ENCODE measurements around the gene COX19.
A peak's percentile ranks its signal among the peaks of the same experiment; 100 is the strongest.
"Not testable (repeated sequence)": the region's sequence is repeated elsewhere in the genome, so short reads cannot be mapped to it uniquely, and the experiment has no call there.

Gene COX19

DNA sequence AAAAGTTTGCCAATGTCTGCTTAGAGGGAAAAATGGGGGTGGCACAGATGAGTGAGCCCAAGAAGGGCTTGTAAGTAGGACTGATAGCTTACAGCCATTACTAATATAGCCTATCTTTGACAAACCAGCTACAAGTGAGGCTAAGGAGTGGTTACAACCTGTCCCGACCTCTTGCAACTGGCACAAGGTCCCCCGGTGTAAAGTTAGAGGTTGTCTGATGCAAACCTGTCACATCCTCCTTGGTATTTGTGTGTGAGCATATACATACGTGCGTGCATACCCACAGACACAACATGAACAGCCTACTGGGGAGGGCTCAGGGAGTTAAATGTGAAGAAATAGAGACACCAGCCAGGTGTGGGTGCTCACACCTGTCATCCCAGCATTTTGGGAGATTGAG is 35.5 kb downstream of the COX19 start:
- DNase-seq, result no peak

DNA sequence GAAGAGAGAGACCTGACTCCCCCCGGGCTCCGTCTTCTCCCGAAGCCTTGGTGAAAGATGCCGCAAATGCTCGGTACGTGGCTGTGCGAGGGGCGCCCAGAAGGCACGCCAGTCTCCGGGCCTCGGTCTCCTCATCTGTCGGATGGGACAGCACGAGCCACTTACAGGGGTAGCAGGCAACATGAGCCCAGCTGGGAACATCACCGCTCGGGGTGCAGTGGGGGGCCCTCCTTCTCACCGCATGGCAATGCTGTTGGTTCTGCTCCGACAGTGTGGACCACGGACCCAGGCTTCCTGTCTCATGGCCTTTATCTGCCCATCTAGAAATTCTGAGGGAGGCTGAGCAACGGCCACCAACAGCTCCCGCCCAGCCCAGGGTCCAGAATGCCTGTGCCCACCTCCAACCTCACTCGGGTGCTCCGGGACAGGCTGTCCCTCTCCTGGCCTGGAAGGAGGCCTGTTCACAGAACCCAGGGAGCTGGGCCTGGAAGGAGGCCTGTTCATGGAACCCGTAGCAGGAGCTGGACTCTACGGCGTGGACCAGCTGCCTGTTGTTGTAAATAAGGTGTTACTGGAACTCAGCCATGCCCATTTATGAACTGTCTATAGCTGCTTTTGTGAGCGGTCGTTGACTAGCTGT is 36.7 kb downstream of the COX19 start:
- DNase-seq, result no peak

DNA sequence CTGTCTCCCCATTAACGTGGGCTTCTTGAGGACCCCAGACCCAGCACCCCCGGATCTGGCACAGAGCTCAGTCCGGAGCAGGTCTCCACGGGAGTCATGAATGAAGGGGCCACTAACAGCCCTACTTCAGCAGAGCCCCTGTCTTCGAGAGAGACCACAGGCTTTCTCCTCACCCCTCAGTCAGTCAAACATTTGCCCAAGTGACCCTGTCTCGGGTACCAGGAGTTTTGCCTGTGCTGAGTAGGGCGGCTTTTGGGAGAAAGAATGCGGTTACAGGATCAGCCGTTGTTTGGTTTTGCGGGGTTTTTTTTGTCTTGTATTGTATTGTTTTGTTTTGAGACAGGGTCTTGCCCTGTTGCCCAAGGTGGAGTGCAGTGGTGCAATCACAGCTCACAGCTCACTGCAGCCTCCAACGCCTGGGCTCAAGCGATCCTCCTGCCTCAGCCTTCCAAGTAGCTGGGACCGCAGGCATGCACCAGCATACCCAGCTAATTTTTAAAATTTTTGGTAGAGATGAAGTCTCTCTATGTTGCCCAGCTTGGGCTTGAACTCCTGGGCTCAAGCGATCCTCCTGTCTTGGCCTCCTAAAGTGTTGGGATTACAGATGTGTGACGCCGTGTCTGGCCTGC is 37.4 kb downstream of the COX19 start:
- no peak for DNase-seq

DNA sequence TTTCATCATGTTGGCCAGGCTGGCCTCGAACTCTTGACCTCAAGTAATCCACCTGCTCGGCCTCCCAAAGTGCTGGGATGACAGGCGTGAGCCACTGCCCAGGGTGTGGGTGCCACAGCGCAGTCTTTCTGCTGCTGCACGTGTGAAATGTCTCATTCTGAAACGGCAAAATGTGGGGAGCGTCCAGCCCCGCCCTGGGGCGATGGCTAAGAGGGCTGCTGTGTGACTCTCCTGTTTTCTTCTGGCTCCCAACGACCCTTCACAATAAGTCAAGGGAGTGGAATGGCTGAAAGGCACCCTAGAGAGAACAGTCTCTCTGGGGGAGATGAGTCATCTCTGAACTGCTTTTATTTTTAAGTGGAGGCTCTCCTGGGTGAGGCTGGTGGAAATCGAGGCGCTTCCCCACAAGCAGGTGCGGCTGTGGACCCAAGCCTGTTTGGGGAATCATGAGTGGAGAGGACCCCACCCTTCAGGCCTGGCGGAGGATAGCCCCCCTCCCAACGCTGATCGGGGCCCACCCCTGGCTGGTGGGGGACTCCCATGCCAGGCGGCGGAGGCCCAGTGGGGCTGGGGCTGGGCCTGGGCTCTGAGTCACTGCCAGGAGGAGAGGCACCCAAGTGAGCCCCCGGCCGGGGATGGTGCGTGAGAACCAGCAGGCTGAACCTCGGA is 38.8 kb downstream of the COX19 start:
- DNase-seq, result no peak

DNA sequence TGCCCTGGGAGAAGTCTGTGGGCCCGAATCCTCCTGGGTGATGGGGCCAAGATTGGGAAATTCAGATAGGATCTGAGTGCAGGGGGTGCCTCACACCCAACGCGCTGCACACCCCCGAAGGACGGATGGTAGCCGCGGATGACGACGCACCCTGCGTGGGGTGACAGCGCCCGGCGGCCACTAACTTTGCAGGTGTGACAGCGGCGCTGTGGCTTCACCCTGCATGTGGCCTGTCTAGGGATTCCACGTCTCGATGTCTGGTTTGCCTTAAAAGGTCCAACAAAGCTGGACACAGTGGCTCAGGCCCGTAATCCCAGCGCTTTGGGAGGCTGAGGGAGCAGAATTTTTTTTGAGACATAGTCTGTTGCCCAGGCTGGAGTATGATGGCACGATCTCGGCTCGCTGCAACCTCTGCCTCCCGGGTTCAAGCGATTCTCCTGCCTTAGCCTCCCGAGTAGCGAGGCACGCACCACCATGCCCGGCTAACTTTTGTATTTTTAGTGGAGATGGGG is 39.4 kb downstream of the COX19 start:
- no peak for DNase-seq

DNA sequence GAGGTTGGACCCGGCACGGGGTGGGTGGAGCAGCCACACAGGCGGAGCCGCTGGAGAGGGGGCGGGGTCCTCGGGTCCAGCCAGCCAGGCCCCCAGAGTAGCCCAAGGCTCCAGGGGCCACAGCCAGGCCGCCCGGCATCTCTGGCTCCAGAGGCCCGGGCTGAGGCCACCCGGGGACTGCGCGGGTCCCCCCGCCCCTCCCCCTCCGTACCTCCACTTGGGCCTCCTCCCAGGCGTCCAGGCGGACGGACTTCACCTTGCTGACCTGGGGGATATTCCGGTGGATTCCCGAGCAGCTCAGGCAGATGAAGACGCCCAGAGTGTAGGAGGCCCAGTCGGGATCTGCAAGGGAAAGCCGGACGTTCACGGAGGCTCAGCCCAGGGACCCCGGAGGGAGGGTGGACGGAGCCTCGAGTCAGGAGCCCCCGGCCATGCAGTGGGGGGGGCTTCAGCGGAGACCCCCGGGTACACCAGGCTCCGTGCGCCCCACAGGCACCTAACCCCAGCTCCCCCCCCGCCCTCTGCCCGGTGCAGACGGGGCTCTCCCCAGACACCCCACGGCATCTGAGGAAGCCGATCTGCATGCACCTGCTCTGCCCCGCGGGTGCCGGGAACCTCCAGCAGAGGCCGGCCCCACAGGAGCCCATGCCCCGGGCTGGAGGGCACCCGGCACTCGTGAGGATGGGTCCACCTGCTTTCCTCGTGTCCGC is 40.0 kb downstream of the COX19 start:
- no peak for DNase-seq

DNA sequence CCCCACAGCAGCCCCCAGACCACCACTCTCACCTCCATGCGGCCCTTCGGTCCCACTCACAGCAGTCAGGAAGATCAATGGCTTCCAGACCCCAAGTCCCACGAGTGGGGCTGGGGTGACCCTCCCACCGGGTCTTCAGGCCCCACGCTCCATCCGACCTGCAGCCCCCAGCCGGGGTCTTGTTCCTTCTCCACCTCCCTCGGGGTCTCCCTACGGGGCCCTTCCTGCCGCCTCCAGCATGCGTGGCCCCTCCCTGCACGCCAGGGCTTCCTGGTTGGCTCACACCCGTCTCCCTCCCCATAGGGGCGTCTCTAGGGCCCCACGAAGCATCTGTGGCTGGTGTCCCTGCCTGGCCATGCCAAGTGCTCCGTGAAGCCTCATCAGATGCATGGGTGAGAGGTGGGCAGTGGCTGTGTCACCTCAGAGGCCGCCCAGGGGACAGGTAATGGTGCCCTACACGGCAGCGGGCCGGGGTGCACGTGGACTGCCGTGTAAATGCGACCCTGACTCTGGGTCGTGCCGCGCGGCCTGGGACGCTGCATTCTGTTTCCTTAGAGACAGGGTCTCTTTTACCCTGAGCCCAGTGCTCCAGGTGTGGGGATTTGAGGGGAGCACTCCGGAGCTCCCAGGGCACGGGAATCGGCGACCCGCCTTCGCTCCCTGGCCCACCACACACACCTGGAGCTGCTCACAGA is 40.7 kb downstream of the COX19 start:
- no peak for DNase-seq

DNA sequence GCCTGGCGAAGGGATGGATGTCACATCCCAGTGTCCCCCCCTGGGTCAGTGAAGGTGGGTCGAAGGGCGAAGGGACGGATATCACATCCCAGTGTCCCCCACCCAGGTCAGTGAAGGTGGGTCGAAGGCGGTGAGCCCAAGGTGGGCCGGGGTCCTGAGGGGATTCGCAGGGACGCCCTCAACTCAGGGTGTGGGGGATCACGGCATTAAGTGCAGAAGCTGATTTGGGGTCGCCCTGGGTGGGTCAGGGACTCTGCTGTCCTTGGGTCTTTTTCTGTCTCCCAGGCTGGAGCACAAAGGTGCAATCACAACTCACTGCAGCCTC is 42.7 kb downstream of the COX19 start:
- no peak for DNase-seq

DNA sequence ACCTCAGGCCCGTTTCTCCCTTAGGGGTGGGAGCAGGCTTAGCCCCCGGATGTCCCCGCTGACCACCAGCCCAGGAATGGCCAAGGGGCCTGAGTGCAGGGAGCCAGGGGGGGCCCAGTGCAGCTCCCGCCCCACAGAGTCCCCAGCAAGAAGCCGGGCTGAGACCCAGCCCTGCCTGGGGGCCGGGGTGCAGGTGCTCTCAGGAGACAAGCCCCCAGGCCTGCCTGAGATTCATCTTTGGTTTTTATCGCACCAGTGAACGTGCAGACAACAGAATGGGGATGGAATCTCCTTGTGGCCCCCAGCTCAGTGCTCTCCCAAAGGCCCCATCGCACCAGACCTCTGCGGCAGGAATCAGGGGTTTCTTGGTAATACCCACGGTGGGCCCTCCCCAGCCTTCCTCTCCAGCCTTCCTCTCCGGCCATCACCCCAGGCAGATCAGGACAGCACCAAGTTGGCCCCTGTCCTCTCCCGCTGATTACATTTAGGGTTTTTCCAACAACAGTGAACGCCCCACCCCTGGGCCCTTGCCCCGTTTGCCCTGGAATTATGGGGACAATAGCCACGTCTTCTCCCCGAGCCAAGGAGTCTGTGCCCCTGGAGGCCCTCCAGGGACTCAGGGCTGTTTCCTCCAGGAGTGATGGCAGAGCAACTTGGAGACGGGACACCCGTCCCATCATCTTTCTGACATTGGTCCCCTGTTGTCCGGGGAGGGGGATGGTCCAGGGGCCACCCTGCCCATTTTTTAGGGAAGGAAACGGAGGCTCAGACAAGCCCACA is 43.3 kb downstream of the COX19 start:
- no peak for DNase-seq

DNA sequence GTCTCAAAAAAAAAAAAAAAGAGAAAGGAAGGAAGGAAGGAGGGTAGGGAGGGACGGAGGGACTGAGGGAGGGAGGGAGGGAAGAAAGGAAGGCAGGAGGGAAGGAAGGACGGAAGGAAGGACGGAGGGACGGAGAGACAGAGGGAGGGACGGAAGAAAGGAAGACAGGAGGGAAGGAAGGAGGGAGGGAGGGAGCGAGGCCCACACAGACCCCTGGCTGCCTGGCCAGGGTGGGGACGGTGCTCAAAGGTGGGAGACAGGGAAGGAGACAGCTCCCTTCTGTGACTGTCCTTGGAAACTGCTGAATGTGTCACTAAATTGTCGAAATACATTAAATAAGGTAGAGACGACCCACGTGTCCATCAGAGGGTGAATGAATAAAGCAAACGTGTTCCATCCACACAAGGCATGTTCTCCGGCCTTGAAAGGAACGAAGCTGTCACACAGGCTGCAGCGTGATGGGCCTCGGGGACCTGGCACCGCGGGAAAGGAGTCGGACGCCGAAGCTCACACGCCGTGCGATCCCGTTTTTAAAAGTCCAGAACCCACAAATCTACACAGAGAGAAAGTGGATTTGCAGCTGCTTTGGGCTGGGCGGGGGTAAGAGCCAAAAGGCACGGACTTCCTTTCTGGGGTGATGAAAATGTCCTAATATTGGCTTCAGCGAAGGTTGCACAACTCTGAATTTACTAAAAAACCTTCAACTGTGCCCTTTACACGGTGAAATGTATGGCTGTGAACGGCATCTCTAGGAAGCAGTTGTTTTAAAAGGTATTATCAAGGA is 44.2 kb downstream of the COX19 start:
- no peak for DNase-seq

DNA sequence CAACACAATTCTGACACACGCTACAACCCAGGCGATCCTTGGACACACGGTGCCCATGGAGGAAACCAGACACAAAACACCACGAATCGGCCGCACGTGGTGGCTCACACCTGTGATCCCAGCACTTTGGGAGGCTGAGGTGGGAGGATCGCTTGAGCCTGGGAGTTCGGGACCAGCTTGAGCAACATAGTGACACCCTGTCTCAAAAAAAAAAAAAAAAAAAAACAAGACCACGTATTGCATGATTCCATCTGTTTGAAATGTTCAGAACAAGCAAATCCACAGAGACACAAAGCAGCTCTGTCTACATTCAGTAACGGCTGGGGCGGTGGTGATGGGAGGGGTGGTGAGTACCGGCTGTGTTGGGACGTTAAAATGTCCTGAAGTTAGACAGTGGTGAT is 46.0 kb downstream of the COX19 start:
- DNase-seq, result no peak

DNA sequence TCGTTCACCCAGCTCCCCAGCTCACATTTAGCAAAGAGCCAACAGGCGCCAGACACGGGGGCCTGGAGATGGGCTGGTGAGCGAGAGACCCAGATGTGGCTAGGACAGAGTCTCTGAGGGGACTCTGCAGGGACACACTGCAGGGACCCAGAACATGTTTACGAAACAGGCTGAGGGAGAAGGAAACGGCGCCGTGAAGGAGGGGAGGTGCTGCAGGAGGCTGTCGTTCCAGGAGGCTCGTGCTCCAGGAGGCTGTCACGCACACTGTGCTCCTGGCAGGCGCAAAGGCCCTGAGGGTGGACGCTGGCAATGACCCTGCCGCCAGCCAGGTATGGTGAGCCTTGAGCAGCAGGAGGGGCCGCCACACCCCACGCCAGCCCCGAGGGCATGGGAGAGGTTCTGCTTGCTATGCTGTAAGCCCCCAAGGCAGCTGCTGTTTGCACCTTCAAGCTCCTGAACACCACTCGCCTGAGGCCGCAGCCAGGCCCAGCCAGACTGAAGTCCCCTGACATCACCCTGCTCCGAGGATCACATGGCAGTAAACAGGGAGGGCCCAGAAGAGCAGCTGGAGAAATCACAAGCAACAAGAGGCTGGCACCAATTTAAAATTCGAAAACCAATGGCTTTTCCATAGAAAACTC is 48.2 kb downstream of the COX19 start:
- no peak for DNase-seq

DNA sequence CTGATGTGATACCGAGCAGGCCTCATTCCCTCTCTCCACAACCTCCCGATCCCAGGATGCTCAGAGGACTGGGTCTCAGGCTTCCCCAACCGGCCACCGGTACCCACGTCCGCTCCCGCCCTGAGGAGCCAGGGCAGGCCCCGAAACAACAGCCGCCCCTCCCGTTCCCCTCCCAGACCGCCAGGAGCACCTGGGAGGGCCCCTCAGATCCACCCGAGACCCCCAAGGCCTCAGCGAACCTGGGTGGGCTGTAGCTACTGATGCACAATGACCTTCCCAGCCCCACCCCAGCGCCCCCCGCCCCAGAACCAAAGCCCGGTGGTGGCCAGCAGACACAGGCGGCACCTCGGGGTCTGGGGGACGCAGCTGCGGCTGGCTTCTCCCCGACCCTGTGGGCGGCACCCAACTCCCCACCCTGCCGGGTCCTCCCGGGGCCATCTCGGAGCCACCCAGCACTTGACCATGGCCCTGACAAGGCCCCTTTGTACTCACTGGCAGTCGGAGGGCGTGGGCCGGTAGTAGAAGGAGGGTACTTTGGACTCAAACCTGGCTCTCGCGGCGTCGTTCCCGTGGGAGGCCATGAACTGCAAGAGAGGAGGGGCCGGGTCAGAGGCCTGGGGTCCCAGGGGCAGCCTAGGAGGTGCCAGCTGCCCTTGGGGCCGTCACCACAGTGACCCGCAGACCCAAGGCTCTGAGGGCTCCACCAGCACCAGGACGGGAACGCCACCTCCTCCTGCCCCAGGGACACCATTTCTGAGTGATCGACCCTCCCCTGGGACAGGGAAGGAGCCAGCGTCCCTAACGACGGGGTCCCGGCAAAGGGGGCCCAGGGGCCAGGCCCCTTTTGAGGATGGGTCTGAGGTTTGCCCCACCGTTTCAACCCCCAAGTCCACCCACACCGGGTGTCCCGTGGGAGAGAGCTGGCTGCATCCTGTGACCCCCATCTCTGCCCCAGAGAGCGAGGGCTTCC is 49.0 kb downstream of the COX19 start:
- DNase-seq, result no peak

DNA sequence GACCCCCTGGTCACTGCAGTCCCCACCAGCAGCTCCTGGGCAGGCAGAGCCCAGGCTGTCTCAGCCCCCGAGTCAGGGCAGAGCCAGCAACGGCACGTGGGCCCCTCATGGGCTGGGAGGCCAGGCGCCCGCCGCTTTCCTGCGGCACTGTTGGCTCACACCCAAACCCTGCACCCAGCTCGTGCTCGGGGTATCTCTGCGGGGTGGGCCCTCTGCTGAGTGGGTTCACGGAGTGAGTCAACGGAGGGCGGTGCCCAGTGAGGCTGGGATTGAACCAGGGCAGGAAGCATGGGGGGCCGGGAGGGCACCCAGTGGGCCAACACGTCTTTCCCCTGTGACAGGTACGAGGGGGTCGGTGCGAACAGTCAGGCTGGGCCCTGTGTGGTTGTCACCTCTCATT is 49.7 kb downstream of the COX19 start:
- no peak for DNase-seq

DNA sequence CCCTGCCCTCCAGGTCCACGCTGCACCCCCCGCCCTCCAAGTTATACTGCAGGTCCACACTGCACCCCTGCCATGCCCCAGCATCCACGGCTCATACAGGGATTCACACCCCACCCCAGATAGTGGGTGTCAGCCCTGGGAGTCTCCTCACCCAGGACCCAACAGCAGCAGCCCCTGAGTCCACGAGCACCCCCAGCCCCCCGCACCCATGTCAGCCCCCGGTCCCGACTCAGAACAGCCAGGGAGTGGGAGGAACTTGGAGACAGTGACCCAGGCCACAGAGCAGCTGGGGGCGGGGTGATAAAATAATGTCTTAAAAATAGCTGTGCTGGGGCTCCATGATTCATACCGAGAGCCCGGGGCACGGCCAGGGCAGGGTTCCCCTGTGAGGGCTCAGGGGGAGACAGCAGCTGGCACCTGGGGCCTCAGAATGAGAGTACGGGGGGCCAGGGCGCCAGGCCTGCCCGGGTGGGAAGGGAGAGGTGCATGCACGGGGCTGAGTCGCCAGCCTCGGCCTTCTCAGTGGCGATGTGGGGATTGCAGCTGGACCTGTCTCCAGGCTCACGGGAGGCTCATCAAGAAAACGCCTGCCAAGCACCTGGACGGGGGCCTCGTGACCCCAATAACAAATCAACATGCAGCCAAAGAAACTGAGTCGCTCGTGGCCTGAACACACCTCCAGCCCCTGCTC is 50.7 kb downstream of the COX19 start:
- DNase-seq, result no peak

DNA sequence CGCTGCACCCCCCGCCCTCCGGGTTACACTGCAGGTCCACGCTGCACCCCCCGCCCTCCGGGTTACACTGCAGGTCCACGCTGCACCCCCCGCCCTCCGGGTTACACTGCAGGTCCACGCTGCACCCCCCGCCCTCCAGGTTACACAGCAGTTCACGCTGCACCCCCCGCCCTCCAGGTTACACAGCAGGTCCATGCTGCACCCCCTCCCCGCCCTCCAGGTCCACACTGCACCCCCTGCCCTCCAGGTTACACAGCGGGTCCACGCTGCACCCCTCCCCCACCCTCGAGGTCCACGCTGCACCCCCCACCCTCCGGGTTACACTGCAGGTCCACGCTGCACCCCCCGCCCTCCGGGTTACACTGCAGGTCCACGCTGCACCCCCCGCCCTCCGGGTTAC is 51.3 kb downstream of the COX19 start:
- not testable (repeated sequence) for DNase-seq

DNA sequence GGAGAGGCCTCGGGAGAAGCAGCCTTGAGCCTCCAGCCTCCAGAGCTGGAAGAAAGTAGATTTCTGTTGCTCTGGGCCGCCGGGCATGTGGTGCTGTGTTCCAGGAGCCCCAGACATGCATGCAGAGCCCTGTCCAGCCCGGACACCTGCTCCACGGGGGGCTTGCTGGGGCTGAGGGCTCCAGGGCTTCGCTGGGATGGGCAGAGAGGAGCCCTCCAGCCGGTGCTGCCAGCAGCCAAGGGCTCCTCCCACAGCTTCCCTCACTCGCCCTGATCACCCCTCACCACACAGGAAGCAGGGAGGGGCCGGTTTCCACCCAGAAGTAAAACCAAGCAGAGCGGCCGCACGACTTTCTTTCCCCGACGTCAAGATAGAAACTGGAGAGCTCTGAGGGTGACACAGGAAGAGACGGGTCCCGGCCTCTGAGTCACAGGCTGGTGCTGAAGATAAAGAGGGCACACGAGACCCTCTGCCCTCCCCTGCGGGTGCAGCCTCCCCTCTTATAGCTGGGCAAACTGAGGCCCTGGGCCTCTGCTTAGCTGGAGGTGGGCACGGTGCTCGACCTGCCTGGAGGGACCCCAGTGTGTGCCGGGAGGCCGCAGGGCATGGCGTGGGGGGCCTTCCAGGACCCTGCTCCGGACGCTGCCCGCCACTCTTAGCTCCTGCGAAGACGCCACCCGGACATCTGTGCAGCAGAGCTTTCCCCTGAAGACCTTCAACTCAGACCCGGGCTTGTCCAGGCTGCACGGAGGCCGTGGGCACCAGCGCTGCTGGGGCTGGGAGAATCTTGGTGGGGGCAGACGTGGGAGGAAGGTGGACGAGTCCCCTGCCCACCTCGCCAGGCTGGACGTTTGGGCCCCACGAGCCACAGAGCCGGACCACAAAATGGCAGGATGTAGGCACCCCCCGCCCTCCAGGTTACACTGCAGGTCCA is 52.0 kb downstream of the COX19 start:
- DNase-seq, result peak; percentile 91

Data from activated CD4-positive, alpha-beta T cell treated with anti-CD3 and anti-CD28 coated beads, Interleukin-2, amount 50 U/mL, for 1 hour (primary cell).